Thoracic aorta (tissue), 2 donors: ENCODE data around the gene CUL4B. TPM values are rescaled to one million over a fixed set of nuclear protein-coding genes. Genes with fewer than 3 reads are reported as not detected.
"Not testable (repeated sequence)": the region's sequence is repeated elsewhere in the genome, so short reads cannot be mapped to it uniquely, and the experiment has no call there.

Experiments
- ATAC-seq: fragments of 150-250 bp; one replicate; pipeline ENCODE4 v1.8.0; 2017; ENCODE audit warnings: low read depth; ENCODE audit not compliant: insufficient number of reproducible peaks, low FRiP score
- DNase-seq: peaks from one replicate; pipeline ENCODE4 v3.0.0-alpha.2; 2020; ENCODE audit warnings: low spot score
- H3K27ac ChIP-seq, 2 donors: fragments of 200-600 bp; sonication (generic); 1 replicate in 1 of 2; 2 replicates in 1 of 2; pipeline ENCODE4 v1.5.1; 2016; ENCODE audit warnings: mild to moderate bottlenecking in 2 of 2, moderate library complexity in 2 of 2
- H3K27me3 ChIP-seq: fragments of 200-600 bp; sonication (generic); replicated peaks from 2 replicates; pipeline ENCODE4 v1.6.0; 2016; ENCODE audit warnings: mild to moderate bottlenecking; ENCODE audit not compliant: insufficient read depth
- H3K36me3 ChIP-seq: fragments of 200-600 bp; sonication (generic); one replicate; pipeline ENCODE4 v1.5.1; 2016
- H3K4me1 ChIP-seq, 2 donors: fragments of 200-600 bp; sonication (generic); 1 replicate in 1 of 2; 2 replicates in 1 of 2; pipeline versions ENCODE4 v1.5.1 to v1.6.0; 2016; ENCODE audit warnings: low read depth in 2 of 2, mild to moderate bottlenecking in 1 of 2; ENCODE audit not compliant: control insufficient read depth in 1 of 2
- H3K4me3 ChIP-seq: fragments of 200-600 bp; sonication (generic); 2 replicates; pipeline ENCODE4 v1.5.1; 2016; ENCODE audit warnings: mild to moderate bottlenecking
- H3K9me3 ChIP-seq: fragments of 200-600 bp; sonication (generic); 2 replicates; pipeline ENCODE4 v1.5.1; 2016
- total RNA-seq, 2 donors: library from RNA; depleted of rRNA; stranded (reverse); fragments of >200 nt; gene quantifications; one replicate each; pipeline versions ENCODE4 v1.1.0 to v1.2.3, GENCODE V29; 2016
- TF ChIP-seq, protein P1 (sequence below): fragments of 200-600 bp; sonication (generic); IDR thresholded peaks from one replicate; pipeline ENCODE4 v1.5.1; 2019; ENCODE audit warnings: antibody characterized with exemption

Gene CUL4B
- total RNA-seq, 2 donors from 2014 or later = 38.7 to 66.2 TPM

DNA sequence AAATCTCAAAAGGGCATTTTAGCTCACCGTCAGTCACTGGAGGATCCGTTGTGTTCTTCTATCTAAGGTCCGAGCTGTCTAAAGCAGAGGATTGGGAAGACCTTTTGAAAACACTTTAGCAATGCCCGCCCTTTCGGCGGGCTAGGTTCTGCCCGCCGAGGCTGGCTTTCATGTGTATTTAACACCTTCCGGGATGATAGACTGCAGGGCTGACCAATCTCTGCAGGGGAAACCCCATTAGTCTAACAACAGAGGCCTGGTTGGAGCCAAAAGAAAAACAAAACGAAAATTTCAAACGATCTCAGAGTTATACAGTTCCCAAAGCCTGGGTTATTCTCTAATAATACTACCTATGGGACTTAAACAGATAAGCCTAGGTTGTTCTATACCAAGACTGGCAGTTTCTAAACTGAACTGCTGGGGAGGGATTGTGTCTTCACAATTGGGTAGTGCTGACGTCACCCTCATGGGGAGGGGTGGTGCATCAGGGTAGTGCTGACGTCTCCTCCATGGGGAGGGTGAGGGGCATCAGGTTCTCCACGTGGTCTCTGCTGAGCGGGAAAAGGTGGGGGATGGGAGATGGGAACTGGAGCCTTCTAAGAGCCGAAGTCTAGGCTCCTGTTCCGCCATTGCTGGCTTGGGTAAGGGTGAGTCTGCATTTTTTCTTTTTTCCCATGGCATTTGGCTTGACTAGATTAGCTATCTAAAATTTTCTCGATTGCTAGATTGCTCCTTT is 14.8 kb upstream of the CUL4B start:
- no peaks in the 10 kb centered on the region for H3K36me3 ChIP-seq
- H3K27ac ChIP-seq = no peak overlapping the region
- TF ChIP-seq, protein P1, sequence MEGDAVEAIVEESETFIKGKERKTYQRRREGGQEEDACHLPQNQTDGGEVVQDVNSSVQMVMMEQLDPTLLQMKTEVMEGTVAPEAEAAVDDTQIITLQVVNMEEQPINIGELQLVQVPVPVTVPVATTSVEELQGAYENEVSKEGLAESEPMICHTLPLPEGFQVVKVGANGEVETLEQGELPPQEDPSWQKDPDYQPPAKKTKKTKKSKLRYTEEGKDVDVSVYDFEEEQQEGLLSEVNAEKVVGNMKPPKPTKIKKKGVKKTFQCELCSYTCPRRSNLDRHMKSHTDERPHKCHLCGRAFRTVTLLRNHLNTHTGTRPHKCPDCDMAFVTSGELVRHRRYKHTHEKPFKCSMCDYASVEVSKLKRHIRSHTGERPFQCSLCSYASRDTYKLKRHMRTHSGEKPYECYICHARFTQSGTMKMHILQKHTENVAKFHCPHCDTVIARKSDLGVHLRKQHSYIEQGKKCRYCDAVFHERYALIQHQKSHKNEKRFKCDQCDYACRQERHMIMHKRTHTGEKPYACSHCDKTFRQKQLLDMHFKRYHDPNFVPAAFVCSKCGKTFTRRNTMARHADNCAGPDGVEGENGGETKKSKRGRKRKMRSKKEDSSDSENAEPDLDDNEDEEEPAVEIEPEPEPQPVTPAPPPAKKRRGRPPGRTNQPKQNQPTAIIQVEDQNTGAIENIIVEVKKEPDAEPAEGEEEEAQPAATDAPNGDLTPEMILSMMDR = no peak
- no peaks in the 10 kb centered on the region for H3K27me3 ChIP-seq
- DNase-seq (no peak), ATAC-seq (no peak)
- no peaks in the 10 kb centered on the region for H3K4me1 ChIP-seq
- no peaks in the 10 kb centered on the region for H3K9me3 ChIP-seq
- no peak overlapping the region for H3K4me3 ChIP-seq

DNA sequence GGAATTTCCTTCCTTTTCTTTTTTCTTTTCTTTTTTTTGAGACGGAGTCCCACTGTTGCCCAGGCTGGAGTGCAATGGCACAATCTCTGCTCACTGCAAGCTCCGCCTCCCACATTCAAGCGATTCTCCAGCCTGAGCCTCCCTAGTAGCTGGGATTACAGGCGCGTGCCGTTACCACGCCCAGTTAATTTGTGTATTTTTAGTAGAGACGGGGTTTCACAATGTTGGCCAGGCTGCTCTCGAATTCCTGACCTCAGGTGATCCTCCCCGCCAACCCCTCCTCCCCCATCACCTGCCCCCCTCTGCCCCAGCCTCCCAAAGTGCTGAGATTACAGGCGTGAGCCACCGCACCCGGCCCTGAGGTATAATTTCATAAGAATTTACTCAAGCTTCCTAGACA is 13.0 kb upstream of the CUL4B start:
- not testable (repeated sequence) for H3K36me3 ChIP-seq, H3K4me1 ChIP-seq, H3K27ac ChIP-seq, H3K4me3 ChIP-seq, H3K9me3 ChIP-seq, ATAC-seq, H3K27me3 ChIP-seq, DNase-seq

DNA sequence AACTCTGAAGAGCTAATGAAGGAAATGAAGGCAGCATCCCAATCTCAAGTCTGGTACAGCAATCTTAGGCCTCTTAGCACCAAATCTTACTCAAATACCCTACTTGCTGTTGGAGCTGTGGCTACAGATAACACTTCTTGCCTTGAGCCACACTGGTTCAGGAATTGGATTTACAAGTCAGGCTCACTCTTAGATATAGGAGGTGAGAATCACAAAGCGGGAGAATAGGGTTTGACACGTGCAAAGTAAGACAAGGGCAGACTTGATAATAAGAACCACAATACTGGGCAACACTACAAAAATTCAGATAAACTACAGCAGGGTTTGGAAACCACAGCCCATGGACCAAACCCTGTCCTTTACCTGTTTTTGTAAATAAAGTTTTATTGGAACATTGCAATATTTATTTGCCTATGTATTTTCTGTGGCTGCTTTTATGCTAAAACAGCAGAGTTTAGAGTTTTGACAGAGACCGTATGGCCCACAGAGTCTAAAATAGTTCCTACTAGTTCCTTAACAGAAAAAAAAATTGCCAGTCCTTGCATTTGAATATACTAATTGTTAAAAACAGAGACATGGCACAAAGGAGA is 9.3 kb upstream of the CUL4B start:
- TF ChIP-seq, protein P1 = no peak
- Histone ChIP-seq H3K27ac (no peak overlapping the region), H3K9me3 (no peaks in the 10 kb centered on the region), H3K36me3 (no peaks in the 10 kb centered on the region), H3K4me3 (no peak overlapping the region), H3K27me3 (no peaks in the 10 kb centered on the region), H3K4me1 (no peaks in the 10 kb centered on the region)
- no peak for DNase-seq
- ATAC-seq = no peak

DNA sequence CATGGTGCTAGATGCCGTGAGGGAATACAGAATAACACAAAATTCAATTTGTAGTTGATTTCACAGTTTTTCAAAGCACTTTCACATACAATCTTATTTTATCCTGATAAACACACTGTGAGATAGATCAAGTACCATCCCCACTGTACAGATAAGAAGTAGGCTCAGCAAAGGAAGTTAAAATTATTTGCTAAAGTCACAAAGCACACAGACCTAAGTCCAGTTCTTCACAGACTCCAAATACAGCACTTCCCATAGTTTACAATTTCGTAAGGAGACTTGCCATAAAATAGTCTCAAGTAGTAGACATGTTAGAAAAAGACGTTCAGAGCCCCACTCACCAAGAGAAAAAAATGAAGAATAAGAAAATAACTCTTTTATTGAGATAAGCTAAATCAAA is 7.8 kb upstream of the CUL4B start:
- H3K27me3 ChIP-seq = no peaks in the 10 kb centered on the region
- no peaks in the 10 kb centered on the region for H3K9me3 ChIP-seq
- H3K27ac ChIP-seq = no peak overlapping the region
- no peaks in the 10 kb centered on the region for H3K36me3 ChIP-seq
- no peaks in the 10 kb centered on the region for H3K4me1 ChIP-seq
- no peak for DNase-seq
- ATAC-seq = no peak
- TF ChIP-seq, protein P1 = no peak
- no peak overlapping the region for H3K4me3 ChIP-seq

DNA sequence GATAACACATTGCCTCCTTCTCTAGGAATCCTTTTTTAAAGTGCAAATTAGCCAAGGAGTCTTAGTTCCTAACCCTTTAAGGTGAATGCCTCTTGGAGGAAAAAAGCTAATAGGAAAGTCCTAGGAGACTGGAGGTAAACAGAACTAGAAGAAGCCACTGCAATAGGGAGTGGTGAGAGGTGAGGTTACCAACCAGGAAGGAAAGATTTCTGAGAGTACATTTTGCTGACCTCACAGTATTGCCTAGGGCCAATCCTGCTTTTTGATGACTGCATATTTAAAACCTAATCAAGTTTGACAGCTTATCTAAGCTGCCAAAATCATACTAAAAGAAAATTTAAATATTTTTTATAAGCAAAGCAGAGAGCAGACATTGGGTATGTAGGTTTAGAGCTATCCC is 7.3 kb upstream of the CUL4B start:
- DNase-seq = no peak
- Histone ChIP-seq H3K4me3 (no peak overlapping the region), H3K36me3 (no peaks in the 10 kb centered on the region), H3K27me3 (no peaks in the 10 kb centered on the region), H3K27ac (no peak overlapping the region), H3K4me1 (no peaks in the 10 kb centered on the region), H3K9me3 (no peaks in the 10 kb centered on the region)
- no peak for ATAC-seq
- TF ChIP-seq, protein P1 = no peak

DNA sequence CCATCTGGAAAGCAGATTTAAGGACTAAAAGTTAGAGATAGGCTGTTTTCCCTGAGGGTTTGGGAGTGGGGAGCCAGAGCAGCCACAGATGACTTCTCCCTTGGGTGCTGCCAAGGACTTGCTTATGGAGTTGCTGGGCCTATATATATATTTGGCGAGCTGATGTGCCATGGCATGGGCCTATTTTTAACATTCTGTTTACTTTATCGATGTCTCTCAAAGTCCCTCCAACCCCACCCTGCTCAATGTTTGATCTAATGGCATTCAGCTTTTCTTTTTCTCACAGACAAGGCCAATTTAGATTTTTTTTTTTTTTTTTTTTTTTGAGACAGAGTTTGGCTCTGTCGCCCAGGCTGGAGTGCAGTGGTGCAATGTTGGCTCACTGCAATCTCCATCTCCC is 6.1 kb upstream of the CUL4B start:
- TF ChIP-seq, protein P1 = no peak
- Histone ChIP-seq H3K9me3 (no peaks in the 10 kb centered on the region), H3K36me3 (no peaks in the 10 kb centered on the region), H3K27ac (no peak overlapping the region), H3K4me1 (no peaks in the 10 kb centered on the region), H3K27me3 (no peaks in the 10 kb centered on the region), H3K4me3 (no peak overlapping the region)
- DNase-seq = no peak
- ATAC-seq = no peak
